Fibroblast of mammary gland (primary cell): ENCODE measurements around the gene DRD1.

Source experiments
- DNase-seq: peaks from one replicate; pipeline ENCODE4 v3.0.0-alpha.2; 2010; ENCODE audit warnings: low read depth
- H3K4me3 ChIP-seq: 2 replicates; pipeline ENCODE4 v1.5.1; 2011; ENCODE audit warnings: low read depth, mild to moderate bottlenecking, low read length, moderate library complexity; ENCODE audit not compliant: control insufficient read depth
- TF ChIP-seq, protein P1 (sequence below): conservative IDR thresholded peaks from 2 replicates; pipeline ENCODE4 v1.5.1; 2011; ENCODE audit warnings: low read depth, low read length, inconsistent platforms; ENCODE audit not compliant: control insufficient read depth, insufficient read depth

DRD1 gene

DNA sequence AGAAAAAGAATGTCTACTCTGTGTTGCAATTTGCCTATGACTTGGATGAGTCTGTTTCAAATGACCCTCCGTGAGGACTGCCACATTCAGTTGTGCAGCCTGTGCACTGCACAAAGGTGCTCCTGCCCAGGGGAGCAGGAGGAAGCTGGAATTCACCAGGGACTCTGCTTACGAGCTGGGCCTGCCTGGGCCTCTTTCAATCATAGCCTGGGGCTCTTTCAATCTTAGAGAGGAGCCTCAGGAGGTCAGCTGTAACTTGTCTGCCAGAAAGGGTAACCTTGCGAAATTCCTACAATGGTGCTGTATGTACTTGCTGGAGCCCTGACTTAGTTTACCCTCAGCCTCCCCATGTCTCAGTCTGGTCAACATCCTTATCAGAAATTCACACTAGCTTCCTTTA lies 25.9 kb upstream of the DRD1 start:
- DNase-seq = no peak
- TF ChIP-seq, protein P1, sequence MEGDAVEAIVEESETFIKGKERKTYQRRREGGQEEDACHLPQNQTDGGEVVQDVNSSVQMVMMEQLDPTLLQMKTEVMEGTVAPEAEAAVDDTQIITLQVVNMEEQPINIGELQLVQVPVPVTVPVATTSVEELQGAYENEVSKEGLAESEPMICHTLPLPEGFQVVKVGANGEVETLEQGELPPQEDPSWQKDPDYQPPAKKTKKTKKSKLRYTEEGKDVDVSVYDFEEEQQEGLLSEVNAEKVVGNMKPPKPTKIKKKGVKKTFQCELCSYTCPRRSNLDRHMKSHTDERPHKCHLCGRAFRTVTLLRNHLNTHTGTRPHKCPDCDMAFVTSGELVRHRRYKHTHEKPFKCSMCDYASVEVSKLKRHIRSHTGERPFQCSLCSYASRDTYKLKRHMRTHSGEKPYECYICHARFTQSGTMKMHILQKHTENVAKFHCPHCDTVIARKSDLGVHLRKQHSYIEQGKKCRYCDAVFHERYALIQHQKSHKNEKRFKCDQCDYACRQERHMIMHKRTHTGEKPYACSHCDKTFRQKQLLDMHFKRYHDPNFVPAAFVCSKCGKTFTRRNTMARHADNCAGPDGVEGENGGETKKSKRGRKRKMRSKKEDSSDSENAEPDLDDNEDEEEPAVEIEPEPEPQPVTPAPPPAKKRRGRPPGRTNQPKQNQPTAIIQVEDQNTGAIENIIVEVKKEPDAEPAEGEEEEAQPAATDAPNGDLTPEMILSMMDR = no peak
- H3K4me3 ChIP-seq = no peak overlapping the region

DNA sequence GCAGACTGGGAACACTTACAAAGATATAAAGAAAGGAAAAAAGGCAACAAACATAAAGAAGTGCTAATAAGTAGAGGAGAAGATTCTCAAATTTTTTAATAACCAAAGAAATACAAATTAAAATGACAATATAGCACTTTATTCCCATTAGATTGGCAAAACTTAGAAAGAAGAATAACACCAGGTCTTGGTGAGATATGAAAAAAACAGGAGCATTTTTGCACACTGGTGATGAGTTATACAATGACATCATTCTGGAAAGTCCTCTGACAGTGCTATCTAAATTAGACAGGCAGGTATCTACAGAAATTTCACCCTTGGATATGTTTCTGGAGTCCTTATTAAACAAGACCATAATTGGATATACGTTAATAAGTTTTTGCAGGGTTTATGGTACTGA lies 24.9 kb upstream of the DRD1 start:
- no peak for DNase-seq
- no peak overlapping the region for H3K4me3 ChIP-seq
- TF ChIP-seq, protein P1 = no peak

DNA sequence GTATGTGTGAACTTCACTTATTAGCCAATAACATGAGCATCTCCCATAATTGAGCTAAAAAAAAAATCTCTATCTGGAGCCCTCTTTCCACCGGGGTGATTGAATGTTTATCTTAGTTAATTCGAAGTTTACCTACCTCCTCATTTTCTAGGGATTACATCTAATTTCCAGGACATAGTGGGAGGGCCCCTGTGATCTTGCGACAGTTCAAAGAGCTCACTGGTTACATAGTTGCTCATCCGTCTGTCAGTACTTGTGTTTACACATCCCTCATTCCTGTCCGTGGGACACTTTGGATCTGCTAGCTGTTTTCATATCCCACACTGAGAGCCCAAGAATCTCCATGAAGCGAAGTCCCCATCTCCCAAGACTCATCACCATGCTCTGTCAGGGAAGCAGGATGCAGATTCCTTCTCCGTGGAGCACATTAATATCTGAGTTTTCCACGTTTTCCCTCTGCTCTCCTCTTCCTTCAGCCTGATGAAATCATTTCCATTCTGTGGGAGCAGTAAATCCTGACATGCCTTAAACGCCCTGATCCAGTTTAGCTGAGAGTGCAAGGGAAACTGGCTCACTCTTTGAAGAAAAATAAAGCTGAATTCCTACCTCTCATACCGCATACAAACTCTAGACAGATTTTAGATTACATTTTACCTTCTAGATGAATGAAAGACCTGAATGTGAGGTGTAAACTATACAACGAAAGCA lies 24.2 kb upstream of the DRD1 start:
- DNase-seq = no peak
- TF ChIP-seq, protein P1 = no peak

DNA sequence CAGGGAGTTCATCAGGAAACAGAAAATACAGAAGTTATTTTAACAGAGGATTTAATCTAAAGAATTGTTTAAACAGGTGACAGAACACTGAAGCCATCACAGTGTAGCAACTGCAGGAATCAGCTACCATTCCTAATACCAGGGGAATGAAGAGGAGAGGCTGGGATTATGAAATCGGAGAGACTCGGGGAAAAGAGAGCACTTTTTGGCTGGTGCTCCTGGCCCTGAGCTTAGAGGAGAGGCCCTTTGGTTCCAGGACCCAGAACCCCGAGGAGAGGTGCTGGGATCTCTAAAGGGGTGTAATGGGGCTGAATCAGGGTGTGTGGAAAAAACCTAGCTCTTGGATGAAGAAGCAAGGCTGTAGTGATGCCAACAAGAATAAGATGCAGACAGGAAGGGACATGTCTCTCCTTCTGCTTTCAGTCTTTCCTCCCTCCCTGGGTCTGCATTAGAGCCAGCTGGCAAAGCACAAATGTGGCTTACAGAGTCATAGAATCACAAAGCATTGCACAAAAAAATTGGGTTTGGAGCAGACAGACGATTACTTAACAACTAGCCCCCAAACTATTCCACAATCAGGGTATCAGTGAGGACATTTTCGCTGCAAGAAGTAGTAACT lies 22.8 kb upstream of the DRD1 start:
- TF ChIP-seq, protein P1 = no peak
- H3K4me3 ChIP-seq = no peak overlapping the region
- peak; percentile 36 for DNase-seq

More for the DNA sequence above, 24.2 kb upstream of the DRD1 start:
- H3K4me3 ChIP-seq = no peak overlapping the region

DNA sequence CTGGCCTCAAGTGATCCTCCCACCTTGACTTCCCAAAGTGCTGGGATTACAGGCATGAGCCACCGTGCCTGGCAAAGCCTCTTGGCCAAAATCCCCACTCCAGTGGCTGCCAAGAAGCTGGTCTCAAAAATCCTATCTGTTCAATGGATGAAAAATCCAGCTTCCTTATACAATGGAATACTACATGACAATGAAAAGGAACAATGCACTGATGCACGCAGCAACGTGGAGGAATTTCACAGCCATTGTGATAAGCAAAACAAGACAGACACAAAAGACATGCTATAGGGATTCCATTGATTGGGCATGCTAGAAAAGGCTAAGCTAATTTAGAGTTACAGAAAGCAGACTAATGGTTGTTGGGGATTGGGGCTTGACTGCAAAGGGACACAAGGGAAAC lies 21.3 kb upstream of the DRD1 start:
- TF ChIP-seq, protein P1 = no peak
- no peak for DNase-seq
- H3K4me3 ChIP-seq = no peak overlapping the region

DNA sequence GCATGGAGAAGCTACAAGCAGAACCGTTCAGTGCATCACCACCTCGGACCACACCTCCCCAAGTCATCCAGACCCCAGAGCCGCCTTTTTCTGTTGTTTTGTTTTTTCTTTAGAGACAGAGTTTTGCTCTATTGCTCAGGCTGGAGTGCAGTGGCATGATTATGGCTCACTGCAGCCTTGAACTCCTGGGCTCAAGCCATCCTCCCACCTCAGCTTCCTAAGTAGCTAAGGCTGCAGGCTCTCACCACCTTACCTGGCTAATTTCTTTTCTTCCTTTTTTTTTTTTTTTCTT lies 20.9 kb upstream of the DRD1 start:
- TF ChIP-seq, protein P1 = no peak
- no peak overlapping the region for H3K4me3 ChIP-seq
- no peak for DNase-seq
